Ovary (tissue), 3 donors: Measurements from ENCODE around the gene CEP41.

Experiments used
- CTCF ChIP-seq, 3 donors: fragments of 450-650 bp in 2 of 3; fragments of 200-600 bp in 1 of 3; IDR thresholded peaks; one replicate each; pipeline versions ENCODE4 v1.5.1 to v1.8.0; 2016 to 2022; ENCODE audit warnings: antibody characterized with exemption in 3 of 3, mild to moderate bottlenecking in 1 of 3
- EP300 ChIP-seq: sonication (generic); formaldehyde crosslinking; IDR thresholded peaks from one replicate; pipeline ENCODE4 v1.6.1; 2017; ENCODE audit warnings: antibody characterized with exemption
- POLR2A ChIP-seq: fragments of 450-650 bp; IDR thresholded peaks from one replicate; pipeline ENCODE4 v1.6.1; 2017; ENCODE audit warnings: antibody characterized with exemption, mild to moderate bottlenecking, moderate library complexity
- donor health status: DM: no; HTN: no; CAD: no.

GRCh38 chr7:130483031-130483430 lies 42.2 kb upstream of the CEP41 start:
- TF ChIP-seq POLR2A, result no peak
- TF ChIP-seq CTCF (IDR thresholded peaks at IDR 0.05), result no peak
- TF ChIP-seq EP300, result no peak
